Central memory CD4-positive, alpha-beta T cell (primary cell): ENCODE data around the gene ARHGEF6.

Experiments
- DNase-seq: peaks from one replicate; pipeline ENCODE4 v3.0.0; 2022

Gene ARHGEF6

DNA sequence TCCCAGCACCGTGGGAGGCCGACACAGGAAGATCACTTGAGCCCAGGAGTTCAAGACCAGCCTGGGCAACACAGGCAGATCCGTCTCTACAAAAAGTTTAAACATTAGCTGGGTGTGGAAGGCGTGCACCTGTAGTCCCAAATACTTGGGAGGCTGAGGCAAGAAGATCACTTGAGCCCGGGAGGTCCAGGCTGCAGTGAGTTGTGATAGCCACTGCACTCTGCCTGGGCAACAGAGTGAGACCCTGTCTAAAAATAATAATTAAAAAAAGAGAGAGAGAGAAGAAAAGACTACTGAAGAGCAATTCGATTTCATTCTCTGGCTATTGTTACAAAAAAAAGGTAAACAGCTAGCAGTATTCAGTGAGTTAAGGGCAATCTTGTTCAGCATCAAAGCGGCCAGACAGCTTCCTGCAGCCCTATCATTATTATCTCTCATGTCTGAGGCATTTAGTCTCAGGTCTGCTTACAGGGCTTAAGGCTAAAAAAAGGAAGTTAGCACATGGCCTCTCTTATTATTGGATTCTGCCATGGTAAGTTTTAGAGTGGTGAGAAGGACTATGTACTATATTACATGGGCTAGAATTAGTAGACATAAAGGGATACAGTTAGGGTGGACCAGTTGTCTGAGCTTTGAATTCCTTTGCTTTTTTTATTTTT lies 37.9 kb downstream of the ARHGEF6 start:
- no peak for DNase-seq

GRCh38 chrX:136738049-136738729 lies 42.5 kb downstream of the ARHGEF6 start:
- no peak for DNase-seq

DNA sequence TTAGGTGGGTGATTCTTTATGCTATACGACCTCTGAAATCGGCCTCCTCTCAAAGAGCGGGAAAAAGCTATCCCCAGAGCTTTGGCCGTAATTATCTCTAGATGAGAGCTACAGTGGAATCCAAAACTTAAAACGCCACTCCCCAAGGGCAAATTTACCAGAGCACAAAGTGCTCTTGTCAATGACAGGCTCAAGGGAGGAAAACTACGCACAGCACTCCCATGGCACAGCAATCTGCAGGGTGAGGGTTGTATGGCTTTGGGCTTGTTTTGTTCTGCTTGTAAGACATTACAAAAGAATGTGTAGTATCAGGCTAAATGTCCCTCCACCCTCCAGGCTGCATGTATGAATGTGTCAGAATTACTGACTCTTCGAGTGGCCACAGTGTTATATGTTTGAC lies 44.0 kb downstream of the ARHGEF6 start:
- no peak for DNase-seq

GRCh38 chrX:136735601-136736000 lies 45.1 kb downstream of the ARHGEF6 start:
- no peak for DNase-seq

- no peak for DNase-seq
Observed at GRCh38 chrX:136733613-136734012, 47.1 kb downstream of the ARHGEF6 start.

DNA sequence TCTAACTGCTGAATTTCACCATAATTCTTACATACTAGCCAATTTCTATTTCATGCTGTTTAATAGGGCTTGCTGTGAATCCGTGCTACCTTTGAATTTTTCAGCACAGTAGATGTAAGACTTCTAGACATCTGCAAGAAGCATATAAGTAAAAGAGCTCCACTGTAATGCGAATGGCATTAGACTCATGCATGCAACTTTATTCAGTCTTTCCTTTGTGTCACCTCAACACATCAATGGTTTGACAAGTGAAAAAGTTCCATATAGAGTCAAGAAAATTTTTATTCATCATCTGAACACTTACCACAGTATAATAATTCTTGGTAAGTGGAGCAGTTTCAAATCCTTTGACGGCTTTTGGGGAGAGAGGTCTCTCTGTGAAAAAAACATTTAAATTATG lies 48.9 kb downstream of the ARHGEF6 start:
- no peak for DNase-seq

DNA sequence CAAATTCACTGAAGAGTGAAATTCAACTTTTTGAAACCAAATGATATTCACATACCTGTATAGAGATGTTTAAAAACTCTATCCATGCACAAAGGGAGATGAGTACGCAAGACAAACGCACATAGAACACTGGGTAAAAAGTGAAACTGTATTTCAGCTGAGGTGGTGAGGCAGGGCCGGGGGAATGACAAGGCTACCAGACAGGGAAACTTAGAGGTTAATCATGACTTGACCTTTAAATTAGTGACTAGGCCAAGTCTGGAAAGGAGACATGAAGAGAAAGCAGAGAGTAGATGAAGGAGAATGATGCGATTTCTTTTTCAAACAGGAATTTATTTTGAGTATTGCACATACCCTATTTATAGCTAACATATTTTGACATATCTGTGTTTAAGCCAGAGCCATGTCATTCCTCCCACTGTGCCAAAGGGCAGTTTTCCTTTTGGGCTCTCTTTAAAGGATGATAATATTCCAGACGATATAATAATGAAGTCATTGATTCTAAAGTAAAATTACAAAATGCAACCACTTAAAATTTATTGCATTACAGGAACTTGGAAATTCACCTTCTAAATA lies 49.4 kb downstream of the ARHGEF6 start:
- DNase-seq: no peak

- DNase-seq: no peak
Observed at GRCh38 chrX:136728393-136728792, 52.3 kb downstream of the ARHGEF6 start.

GRCh38 chrX:136725441-136726104 lies 55.2 kb downstream of the ARHGEF6 start:
- no peak for DNase-seq

- DNase-seq: no peak
Observed at GRCh38 chrX:136718091-136718490, 62.6 kb downstream of the ARHGEF6 start.

DNA sequence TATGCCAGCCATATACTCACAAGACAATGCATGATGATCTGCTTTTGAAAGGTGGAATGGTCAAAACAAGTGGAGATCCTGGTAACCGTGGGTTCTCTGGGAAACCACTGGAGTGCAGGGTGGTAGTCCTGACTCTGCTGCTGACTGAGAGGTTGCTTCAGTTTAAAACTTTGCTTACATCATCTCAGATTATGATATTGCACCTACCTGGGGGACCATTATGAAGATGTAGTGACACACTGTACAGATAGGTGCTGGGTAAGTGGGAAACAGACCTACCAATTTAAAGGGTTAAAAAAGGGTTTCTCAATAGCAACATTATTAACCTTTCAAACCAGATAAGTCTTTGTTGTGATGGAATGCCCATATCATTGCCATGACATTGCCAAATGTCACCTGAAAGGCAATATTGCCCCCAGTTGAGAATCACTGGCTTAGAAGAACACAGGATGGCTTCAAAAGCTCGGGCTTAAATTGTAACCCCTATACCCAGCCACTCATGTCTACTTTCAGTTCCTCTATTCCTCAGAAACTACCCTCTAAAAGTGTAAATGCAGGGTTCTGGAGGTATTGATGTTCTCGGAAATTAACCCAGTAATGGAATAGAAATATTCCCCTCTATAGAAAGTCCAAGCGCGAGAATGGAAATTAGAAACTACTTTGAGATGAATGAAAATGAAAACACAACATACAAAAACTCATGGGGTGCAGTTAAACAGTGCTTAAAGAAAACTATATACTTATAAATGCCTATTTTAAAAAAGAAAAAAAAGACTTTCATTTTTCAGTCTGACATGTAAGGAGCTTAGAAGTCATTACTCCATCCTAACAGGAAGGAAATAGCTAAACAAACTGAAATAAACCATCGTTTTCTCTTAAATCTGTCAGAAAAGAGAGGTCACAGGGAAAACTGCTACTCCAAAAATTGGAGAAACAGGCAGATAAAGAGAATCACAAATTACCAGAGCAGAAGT lies 65.8 kb downstream of the ARHGEF6 start:
- DNase-seq: no peak

GRCh38 chrX:136712650-136713310 lies 68.0 kb downstream of the ARHGEF6 start:
- DNase-seq: no peak

GRCh38 chrX:136711147-136711546 lies 69.6 kb downstream of the ARHGEF6 start:
- DNase-seq: no peak

DNA sequence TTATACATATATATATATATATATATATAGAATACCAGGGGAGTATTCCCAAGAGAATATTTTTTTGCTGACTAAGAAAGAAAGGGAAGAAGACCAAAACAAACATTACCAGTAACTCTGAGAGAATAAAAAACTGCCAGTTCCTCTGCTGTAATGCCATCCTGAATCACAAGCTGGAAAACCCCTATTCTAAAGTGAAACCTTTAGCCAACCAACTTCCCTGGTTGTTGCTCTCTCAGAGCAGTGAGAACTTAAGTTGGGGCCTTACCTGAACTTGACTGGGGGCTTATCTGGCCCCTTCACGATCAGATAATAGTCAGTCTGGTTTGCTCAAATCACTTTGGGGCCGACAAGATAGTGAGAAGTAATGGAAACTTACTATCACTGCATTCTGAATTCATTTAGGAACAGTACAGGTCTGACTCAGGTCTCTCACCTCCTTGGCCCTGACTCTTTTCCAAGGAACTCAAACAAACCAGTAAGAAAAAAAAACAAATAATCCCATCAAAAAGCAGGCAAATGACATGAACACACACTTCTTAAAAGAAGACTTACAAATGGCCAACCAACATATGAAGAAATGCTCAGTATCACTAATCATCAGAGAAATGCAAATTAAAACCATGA lies 70.3 kb downstream of the ARHGEF6 start:
- DNase-seq: peak; percentile 33

GRCh38 chrX:136708348-136708747 lies 72.4 kb downstream of the ARHGEF6 start:
- DNase-seq: no peak

DNA sequence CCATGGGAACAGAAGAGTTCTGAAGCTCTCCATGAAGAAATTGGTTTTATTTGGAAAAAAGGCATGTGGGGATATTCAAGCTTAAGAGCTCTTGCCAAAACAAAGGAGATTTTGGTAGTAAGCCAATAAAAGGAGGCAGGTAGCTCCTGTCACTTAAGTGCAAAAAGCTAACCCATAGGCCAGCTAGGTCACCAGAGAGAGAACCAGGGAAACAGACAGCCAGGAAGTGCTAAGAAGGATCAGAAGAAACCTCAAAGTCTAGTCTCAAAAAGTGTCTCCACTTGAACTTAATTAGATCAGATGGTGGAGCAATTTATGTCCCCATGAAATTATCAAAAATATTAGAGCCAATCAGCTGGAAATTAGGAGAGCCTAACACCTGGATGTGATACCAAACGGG lies 83.6 kb downstream of the ARHGEF6 start:
- DNase-seq: peak; percentile 30

GRCh38 chrX:136694431-136695087 lies 86.2 kb downstream of the ARHGEF6 start:
- peak; percentile 64 for DNase-seq

- DNase-seq: no peak
Observed at GRCh38 chrX:136692271-136692670, 88.5 kb downstream of the ARHGEF6 start.

- peak; percentile 54 for DNase-seq
Observed at GRCh38 chrX:136691028-136691809, 89.5 kb downstream of the ARHGEF6 start.

DNA sequence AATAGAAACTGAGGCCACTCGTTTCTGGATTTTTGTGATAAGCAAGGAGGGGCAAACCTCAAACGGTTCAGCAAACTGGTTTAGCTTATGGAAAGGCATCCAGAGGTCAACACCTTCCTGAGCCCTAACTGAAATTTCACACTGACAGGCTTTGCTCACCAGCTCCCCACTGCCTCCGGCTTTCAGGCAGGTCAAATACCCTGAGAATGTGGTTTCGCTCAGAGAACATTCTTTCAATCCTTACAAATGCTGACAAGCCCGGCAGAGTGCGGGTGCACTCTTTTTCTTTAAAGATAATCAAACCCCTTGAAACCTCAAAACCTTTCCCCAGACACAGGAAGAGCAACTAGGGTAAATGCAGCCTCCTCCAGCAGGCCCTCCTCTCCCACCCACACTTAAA lies 91.3 kb downstream of the ARHGEF6 start:
- DNase-seq: peak; percentile 33
